Fibroblast of the aortic adventitia (primary cell): Measurements from ENCODE around the gene SDHAF2. TPM values are rescaled to one million over a fixed set of nuclear protein-coding genes. Genes with fewer than 3 reads are reported as not detected.

Source experiments
- DNase-seq: peaks from one replicate; pipeline ENCODE4 v3.0.0-alpha.2; 2010; ENCODE audit warnings: low read depth
- H3K4me3 ChIP-seq: 2 replicates; pipeline ENCODE4 v1.5.1; 2011; ENCODE audit warnings: low read depth, mild to moderate bottlenecking, control low read depth, low read length, moderate library complexity
- CTCF ChIP-seq: IDR thresholded peaks from 2 replicates; pipeline ENCODE4 v1.5.1; 2011; ENCODE audit warnings: mild to moderate bottlenecking, low read length, control low read depth, inconsistent platforms; ENCODE audit not compliant: insufficient read depth
- total RNA-seq: library from RNA; depleted of rRNA; stranded (reverse); fragments of >200 nt; gene quantifications from 2 replicates; pipeline ENCODE4 v1.2.3, GENCODE V29; 2012; ENCODE audit warnings: low replicate concordance

Gene SDHAF2
- total RNA-seq, 1 donor, result 51.5 TPM

GRCh38 chr11:61480261-61480993 is 50.5 kb downstream of the SDHAF2 start:
- no peak overlapping the region for H3K4me3 ChIP-seq
- no peak for TF ChIP-seq CTCF
- no peak for DNase-seq

- TF ChIP-seq CTCF, result no peak
- no peak overlapping the region for H3K4me3 ChIP-seq
- no peak for DNase-seq
These were observed 51.0 kb downstream of the SDHAF2 start for GRCh38 chr11:61480994-61481335.

GRCh38 chr11:61481806-61482205 is 51.9 kb downstream of the SDHAF2 start:
- no peak for TF ChIP-seq CTCF
- H3K4me3 ChIP-seq, result no peak overlapping the region
- no peak for DNase-seq

GRCh38 chr11:61482513-61482912 is 52.6 kb downstream of the SDHAF2 start:
- no peak overlapping the region for H3K4me3 ChIP-seq
- DNase-seq, result no peak
- TF ChIP-seq CTCF, result peak; percentile 69

- DNase-seq, result no peak
- no peak for TF ChIP-seq CTCF
- no peak overlapping the region for H3K4me3 ChIP-seq
These were observed 54.6 kb downstream of the SDHAF2 start for GRCh38 chr11:61484541-61484940.

GRCh38 chr11:61485080-61485479 is 55.2 kb downstream of the SDHAF2 start:
- no peak for TF ChIP-seq CTCF
- no peak for DNase-seq
- H3K4me3 ChIP-seq, result no peak overlapping the region
